Heart left ventricle (tissue), 13 donors: ENCODE measurements around the gene FCN3.

ENCODE experiments used
- CTCF ChIP-seq, 12 donors: fragments of 200-600 bp; sonication (generic) in 4 of 12; IDR thresholded peaks; one replicate each; pipeline versions ENCODE4 v1.5.0 to v1.8.0; 2018 to 2022; ENCODE audit warnings: antibody characterized with exemption in 12 of 12, mild to moderate bottlenecking in 5 of 12
- POLR2A ChIP-seq, 2 donors: fragments of 450-650 bp; IDR thresholded peaks; one replicate each; pipeline ENCODE4 v1.6.1; 2017; ENCODE audit warnings: antibody characterized with exemption in 2 of 2, mild to moderate bottlenecking in 2 of 2, moderate library complexity in 2 of 2
- donor health status: ischemic (EF 13 %, LVEDD 7.1; RV severe dilation, severe dysfunction).
- donor health status: DM: no; HTN: yes; CAD: no.
- donor health status: DM: no; HTN: no; CAD: no.
- donor health status: ischemic (EF 25% LVEDD 6.9; RV normal size, moderate dysfunction).
- donor health status: ischemic (EF 25% LVEDD 5.7; RV mildly dilated, moderate dysfunction).
- donor health status: ischemic (EF 35%, LVEDD 5.7; RV mildly dilated, moderate dysfunction).
- donor health status: nonischemic (EF 11% LVEDD 7.7; RV severe dilation, severe dysfunction).
- donor health status: DM: yes; HTN: yes; CAD: no.
- donor health status: PGD.
- donor health status: ischemic (EF 29% LVEDD 5.4; RV normal size, mild dysfunction).
- donor health status: nonischemic (EF 23%, LVEDD 6.1; RV moderate dilation, normal function).

GRCh38 chr1:27364696-27365371 is 9.8 kb downstream of the FCN3 start:
- TF ChIP-seq CTCF (IDR thresholded peaks at IDR 0.05) (no peak), POLR2A (IDR thresholded peaks at IDR 0.05) (no peak)
